C4-2B (cell line): ENCODE measurements around the gene CARHSP1.

Source experiments
- ZFX ChIP-seq: fragments of 450-650 bp; IDR thresholded peaks from 2 replicates; pipeline ENCODE4 v1.6.1; 2017
- TF ChIP-seq, protein P1 (sequence below): fragments of 450-650 bp; conservative IDR thresholded peaks from 2 replicates; pipeline ENCODE4 v1.5.1; 2017; ENCODE audit warnings: mild to moderate bottlenecking

DNA sequence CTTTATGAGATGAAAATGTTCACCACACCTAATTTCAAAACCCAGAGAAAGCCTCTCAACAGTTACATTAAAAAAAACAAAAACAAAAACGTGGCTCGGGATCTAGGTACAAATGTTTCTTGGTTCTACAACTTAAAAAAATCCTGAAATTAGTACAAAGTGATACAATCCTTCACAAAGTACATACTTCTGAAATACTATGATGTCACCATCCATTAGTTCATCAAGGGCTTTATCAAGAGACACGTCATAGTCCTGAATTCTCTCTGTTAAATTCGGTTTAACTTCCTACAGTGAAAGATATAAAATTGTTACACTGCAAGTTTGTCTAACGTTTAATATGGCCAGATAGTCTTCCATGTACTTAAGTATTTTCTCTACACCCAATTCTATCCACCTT lies 31.5 kb upstream of the CARHSP1 start:
- TF ChIP-seq, protein P1, sequence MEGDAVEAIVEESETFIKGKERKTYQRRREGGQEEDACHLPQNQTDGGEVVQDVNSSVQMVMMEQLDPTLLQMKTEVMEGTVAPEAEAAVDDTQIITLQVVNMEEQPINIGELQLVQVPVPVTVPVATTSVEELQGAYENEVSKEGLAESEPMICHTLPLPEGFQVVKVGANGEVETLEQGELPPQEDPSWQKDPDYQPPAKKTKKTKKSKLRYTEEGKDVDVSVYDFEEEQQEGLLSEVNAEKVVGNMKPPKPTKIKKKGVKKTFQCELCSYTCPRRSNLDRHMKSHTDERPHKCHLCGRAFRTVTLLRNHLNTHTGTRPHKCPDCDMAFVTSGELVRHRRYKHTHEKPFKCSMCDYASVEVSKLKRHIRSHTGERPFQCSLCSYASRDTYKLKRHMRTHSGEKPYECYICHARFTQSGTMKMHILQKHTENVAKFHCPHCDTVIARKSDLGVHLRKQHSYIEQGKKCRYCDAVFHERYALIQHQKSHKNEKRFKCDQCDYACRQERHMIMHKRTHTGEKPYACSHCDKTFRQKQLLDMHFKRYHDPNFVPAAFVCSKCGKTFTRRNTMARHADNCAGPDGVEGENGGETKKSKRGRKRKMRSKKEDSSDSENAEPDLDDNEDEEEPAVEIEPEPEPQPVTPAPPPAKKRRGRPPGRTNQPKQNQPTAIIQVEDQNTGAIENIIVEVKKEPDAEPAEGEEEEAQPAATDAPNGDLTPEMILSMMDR = no peak
- no peak for TF ChIP-seq ZFX
